Peyer's patch (tissue), 4 donors: ENCODE data around the gene DAND5. TPM values are rescaled to one million over a fixed set of nuclear protein-coding genes. Genes with fewer than 3 reads are reported as not detected.
A peak's percentile ranks its signal among the peaks of the same experiment; 100 is the strongest.
"Not testable (repeated sequence)": the region's sequence is repeated elsewhere in the genome, so short reads cannot be mapped to it uniquely, and the experiment has no call there.

ENCODE experiments used
- DNase-seq, 3 donors: peaks; one replicate each; pipeline ENCODE4 v3.0.0-alpha.2; 2017 to 2019
- H3K27ac ChIP-seq, 4 donors: fragments of 200-600 bp; sonication (generic); one replicate each; pipeline ENCODE4 v1.5.1; 2016 to 2019
- H3K27me3 ChIP-seq, 2 donors: fragments of 200-600 bp; sonication (generic); one replicate each; pipeline ENCODE4 v1.5.1; 2019
- H3K36me3 ChIP-seq, 3 donors: fragments of 200-600 bp; sonication (generic); one replicate each; pipeline ENCODE4 v1.5.1; 2016 to 2019
- H3K4me1 ChIP-seq, 4 donors: fragments of 200-600 bp; sonication (generic); one replicate each; pipeline ENCODE4 v1.5.1; 2016 to 2019
- H3K4me3 ChIP-seq, 4 donors: fragments of 200-600 bp; sonication (generic); 1 replicate in 3 of 4; 2 replicates in 1 of 4; pipeline ENCODE4 v1.5.1; 2016 to 2019; ENCODE audit warnings: mild to moderate bottlenecking in 1 of 4
- H3K9me3 ChIP-seq, 4 donors: fragments of 200-600 bp; sonication (generic); one replicate each; pipeline ENCODE4 v1.5.1; 2016 to 2019; ENCODE audit warnings: mild to moderate bottlenecking in 1 of 4
- CTCF ChIP-seq, 6 experiments: fragments of 450-650 bp in 4 of 6; fragments of 200-600 bp in 2 of 6; sonication (generic) in 1 of 6; IDR thresholded peaks; one replicate each; pipeline ENCODE4 v1.5.1; 2017 to 2019; ENCODE audit warnings: antibody characterized with exemption in 6 of 6, mild to moderate bottlenecking in 3 of 6, moderate library complexity in 1 of 6
- POLR2A ChIP-seq, 2 donors: fragments of 450-650 bp; IDR thresholded peaks; one replicate each; pipeline ENCODE4 v1.5.1; 2017; ENCODE audit warnings: antibody characterized with exemption in 2 of 2, mild to moderate bottlenecking in 2 of 2, moderate library complexity in 2 of 2
- total RNA-seq, 4 donors: library from RNA; depleted of rRNA; stranded (reverse); fragments of >200 nt; gene quantifications; one replicate each; pipeline ENCODE4 v1.1.0, GENCODE V29; 2016

DAND5 gene
- total RNA-seq, 4 donors from 2014 or later: 2.1 TPM; not detected in 3

GRCh38 chr19:12952488-12953137 is 16.8 kb upstream of the DAND5 start:
- TF ChIP-seq POLR2A (IDR thresholded peaks at IDR 0.05): no peak
- no peak for TF ChIP-seq CTCF (IDR thresholded peaks at IDR 0.05)
- no peak for DNase-seq
- no peak overlapping the region for H3K4me3 ChIP-seq
- H3K36me3 ChIP-seq: peaks cover 0 to 68% (median 0%) of the 10 kb centered on the region in 3 donors
- H3K27ac ChIP-seq: peak overlapping the region in 2 of 4 donors; percentile 6 to 19
- no peaks in the 10 kb centered on the region for H3K27me3 ChIP-seq
- H3K9me3 ChIP-seq: no peaks in the 10 kb centered on the region
- H3K4me1 ChIP-seq: peaks cover 0 to 48% (median 9%) of the 10 kb centered on the region in 4 donors

GRCh38 chr19:12953138-12953798 is 16.1 kb upstream of the DAND5 start:
- Histone ChIP-seq H3K4me3 (no peak overlapping the region), H3K36me3 (peaks cover 0 to 62% (median 0%) of the 10 kb centered on the region in 3 donors), H3K9me3 (no peaks in the 10 kb centered on the region), H3K27me3 (no peaks in the 10 kb centered on the region), H3K27ac (peak overlapping the region in 2 of 4 donors; percentile 6 to 19), H3K4me1 (peaks cover 0 to 48% (median 9%) of the 10 kb centered on the region in 4 donors)
- TF ChIP-seq POLR2A (IDR thresholded peaks at IDR 0.05) (no peak), CTCF (IDR thresholded peaks at IDR 0.05) (no peak)
- no peak for DNase-seq

GRCh38 chr19:12953799-12954611 is 15.4 kb upstream of the DAND5 start:
- peaks cover 0 to 48% (median 9%) of the 10 kb centered on the region in 4 donors for H3K4me1 ChIP-seq
- peaks cover 0 to 54% (median 0%) of the 10 kb centered on the region in 3 donors for H3K36me3 ChIP-seq
- no peak overlapping the region for H3K4me3 ChIP-seq
- DNase-seq: no peak
- TF ChIP-seq POLR2A (IDR thresholded peaks at IDR 0.05) (no peak), CTCF (IDR thresholded peaks at IDR 0.05) (no peak)
- H3K27ac ChIP-seq: peak overlapping the region in 3 of 4 donors; percentile 19 to 52 (median 39)
- H3K27me3 ChIP-seq: no peaks in the 10 kb centered on the region
- H3K9me3 ChIP-seq: no peaks in the 10 kb centered on the region

GRCh38 chr19:12954612-12954962 is 14.8 kb upstream of the DAND5 start:
- Histone ChIP-seq H3K36me3 (peaks cover 0 to 49% (median 0%) of the 10 kb centered on the region in 3 donors), H3K9me3 (no peaks in the 10 kb centered on the region), H3K27me3 (no peaks in the 10 kb centered on the region), H3K27ac (peak overlapping the region in 2 of 4 donors; percentile 39 to 52), H3K4me1 (peaks cover 0 to 48% (median 9%) of the 10 kb centered on the region in 4 donors), H3K4me3 (no peak overlapping the region)
- TF ChIP-seq CTCF (IDR thresholded peaks at IDR 0.05) (no peak), POLR2A (IDR thresholded peaks at IDR 0.05) (no peak)
- no peak for DNase-seq

- Histone ChIP-seq H3K4me1 (peaks cover 0 to 48% (median 9%) of the 10 kb centered on the region in 4 donors), H3K27ac (peak overlapping the region in 2 of 4 donors; percentile 92 to 94), H3K36me3 (peaks cover 0 to 39% (median 0%) of the 10 kb centered on the region in 3 donors)
- H3K9me3 ChIP-seq, DNase-seq, H3K4me3 ChIP-seq, H3K27me3 ChIP-seq: not testable (repeated sequence)
These were observed 13.8 kb upstream of the DAND5 start for GRCh38 chr19:12955575-12955974.
